Thyroid gland (tissue), 4 donors: ENCODE measurements around the gene PSIP1. TPM values are rescaled to one million over a fixed set of nuclear protein-coding genes. Genes with fewer than 3 reads are reported as not detected.
A peak's percentile ranks its signal among the peaks of the same experiment; 100 is the strongest.

Source experiments
- DNase-seq, 2 donors: peaks; one replicate each; pipeline ENCODE4 v3.0.0-alpha.2; 2019
- H3K27ac ChIP-seq, 3 donors: fragments of 200-600 bp; sonication (generic); 1 replicate in 2 of 3; 2 replicates in 1 of 3; pipeline ENCODE4 v1.5.1; 2016 to 2019; ENCODE audit warnings: mild to moderate bottlenecking in 1 of 3, moderate library complexity in 1 of 3
- H3K27me3 ChIP-seq: fragments of 200-600 bp; sonication (generic); one replicate; pipeline ENCODE4 v1.5.1; 2019
- H3K36me3 ChIP-seq, 2 donors: fragments of 200-600 bp; sonication (generic); one replicate each; pipeline ENCODE4 v1.5.1; 2016 to 2019
- H3K4me1 ChIP-seq, 2 donors: fragments of 200-600 bp; sonication (generic); one replicate each; pipeline ENCODE4 v1.5.1; 2017 to 2019
- H3K4me3 ChIP-seq, 3 donors: fragments of 200-600 bp; sonication (generic); replicated peaks in 1 of 3; 1 replicate in 2 of 3; 2 replicates in 1 of 3; pipeline ENCODE4 v1.5.1; 2016; ENCODE audit warnings: mild to moderate bottlenecking in 1 of 3
- H3K9me3 ChIP-seq: fragments of 200-600 bp; sonication (generic); one replicate; pipeline ENCODE4 v1.5.1; 2017
- POLR2A ChIP-seq, 2 donors: fragments of 450-650 bp; IDR thresholded peaks; one replicate each; pipeline ENCODE4 v1.6.1; 2017; ENCODE audit warnings: antibody characterized with exemption in 2 of 2, mild to moderate bottlenecking in 2 of 2, moderate library complexity in 1 of 2
- WGBS, 2 donors: methylation state at CpG; one replicate each; pipeline ENCODE4 v1.1.5; 2017; 5-methylcytosine and 5-hydroxymethylcytosine counted together
- intact Hi-C: fragments of 100-400 bp; cut with DNase I; formaldehyde crosslinking; loops from one replicate; pipeline ENCODE4 v1.15.1; 2023
- total RNA-seq, 4 donors: library from RNA; depleted of rRNA; stranded (reverse); fragments of >200 nt; gene quantifications; one replicate each; pipeline ENCODE4 v1.2.3, GENCODE V29; 2016
- TF ChIP-seq, protein P1 (sequence below), 6 experiments: fragments of 200-600 bp in 3 of 6; fragments of 450-650 bp in 3 of 6; sonication (generic) in 3 of 6; IDR thresholded peaks; one replicate each; pipeline ENCODE4 v1.5.1; 2016 to 2019; ENCODE audit warnings: antibody characterized with exemption in 6 of 6, mild to moderate bottlenecking in 2 of 6, inconsistent platforms in 1 of 6, moderate library complexity in 1 of 6

PSIP1 gene
- total RNA-seq, 4 donors from 2014 or later, result 52.9 to 103 (median 62.7) TPM

DNA sequence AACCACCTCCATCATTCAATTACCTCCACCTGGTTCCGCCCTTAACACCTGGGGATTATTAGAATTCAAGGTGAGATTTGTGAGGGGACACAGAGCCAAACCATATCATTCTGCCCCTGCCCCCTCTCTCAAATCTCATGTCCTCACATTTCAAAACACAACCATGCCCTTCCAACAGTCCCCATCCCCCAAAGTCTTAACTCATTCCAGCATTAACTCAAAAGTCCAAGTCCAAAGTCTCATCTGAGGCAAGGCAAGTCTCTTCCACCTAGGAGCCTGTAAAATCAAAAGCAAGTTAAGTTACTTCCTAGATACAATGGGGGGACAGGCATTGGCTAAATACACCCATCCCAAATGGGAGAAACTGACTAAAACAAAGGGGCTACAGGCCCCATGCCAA lies 18.8 kb downstream of the PSIP1 start:
- 95 to 100% methylated on average over 1 of the region's 1 CpG for WGBS, 2 donors
- H3K4me3 ChIP-seq, result no peak overlapping the region

GRCh38 chr9:15485836-15486666 lies 24.7 kb downstream of the PSIP1 start:
- Histone ChIP-seq H3K27me3 (no peaks in the 10 kb centered on the region), H3K4me1 (peaks cover 0 to 4% of the 10 kb centered on the region in 2 donors), H3K27ac (no peak overlapping the region), H3K4me3 (no peak overlapping the region), H3K9me3 (no peaks in the 10 kb centered on the region), H3K36me3 (no peaks in the 10 kb centered on the region)
- TF ChIP-seq POLR2A (IDR thresholded peaks at IDR 0.05), result no peak
- TF ChIP-seq, protein P1, sequence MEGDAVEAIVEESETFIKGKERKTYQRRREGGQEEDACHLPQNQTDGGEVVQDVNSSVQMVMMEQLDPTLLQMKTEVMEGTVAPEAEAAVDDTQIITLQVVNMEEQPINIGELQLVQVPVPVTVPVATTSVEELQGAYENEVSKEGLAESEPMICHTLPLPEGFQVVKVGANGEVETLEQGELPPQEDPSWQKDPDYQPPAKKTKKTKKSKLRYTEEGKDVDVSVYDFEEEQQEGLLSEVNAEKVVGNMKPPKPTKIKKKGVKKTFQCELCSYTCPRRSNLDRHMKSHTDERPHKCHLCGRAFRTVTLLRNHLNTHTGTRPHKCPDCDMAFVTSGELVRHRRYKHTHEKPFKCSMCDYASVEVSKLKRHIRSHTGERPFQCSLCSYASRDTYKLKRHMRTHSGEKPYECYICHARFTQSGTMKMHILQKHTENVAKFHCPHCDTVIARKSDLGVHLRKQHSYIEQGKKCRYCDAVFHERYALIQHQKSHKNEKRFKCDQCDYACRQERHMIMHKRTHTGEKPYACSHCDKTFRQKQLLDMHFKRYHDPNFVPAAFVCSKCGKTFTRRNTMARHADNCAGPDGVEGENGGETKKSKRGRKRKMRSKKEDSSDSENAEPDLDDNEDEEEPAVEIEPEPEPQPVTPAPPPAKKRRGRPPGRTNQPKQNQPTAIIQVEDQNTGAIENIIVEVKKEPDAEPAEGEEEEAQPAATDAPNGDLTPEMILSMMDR (IDR thresholded peaks at IDR 0.05), result peak in 5 of 6 experiments; percentile 10 to 52 (median 40)
- intact Hi-C loops, result no loop called here
- WGBS, 2 donors, result 77 to 79% methylated on average over 2 of the region's 2 CpGs
- no peak for DNase-seq

More for the DNA sequence above, 18.8 kb downstream of the PSIP1 start:
- Histone ChIP-seq H3K4me1 (no peaks in the 10 kb centered on the region), H3K27ac (no peak overlapping the region), H3K9me3 (no peaks in the 10 kb centered on the region), H3K36me3 (no peaks in the 10 kb centered on the region), H3K27me3 (no peaks in the 10 kb centered on the region)
- no peak for TF ChIP-seq POLR2A (IDR thresholded peaks at IDR 0.05)
- TF ChIP-seq, protein P1 (IDR thresholded peaks at IDR 0.05), result no peak
- DNase-seq, result no peak
- intact Hi-C loops, result no loop called here

- no peaks in the 10 kb centered on the region for H3K36me3 ChIP-seq
- H3K9me3 ChIP-seq, result no peaks in the 10 kb centered on the region
- intact Hi-C loops, result no loop called here
- H3K4me3 ChIP-seq, result no peak overlapping the region
- no peak overlapping the region for H3K27ac ChIP-seq
- DNase-seq, result no peak
- WGBS, 2 donors, result 88 to 97% methylated on average over 6 of the region's 6 CpGs
- no peak for TF ChIP-seq POLR2A (IDR thresholded peaks at IDR 0.05)
- TF ChIP-seq, protein P1 (IDR thresholded peaks at IDR 0.05), result no peak
- H3K4me1 ChIP-seq, result peaks cover 10 to 15% of the 10 kb centered on the region in 2 donors
- H3K27me3 ChIP-seq, result no peaks in the 10 kb centered on the region
These were observed 26.0 kb downstream of the PSIP1 start for GRCh38 chr9:15484802-15485201.

DNA sequence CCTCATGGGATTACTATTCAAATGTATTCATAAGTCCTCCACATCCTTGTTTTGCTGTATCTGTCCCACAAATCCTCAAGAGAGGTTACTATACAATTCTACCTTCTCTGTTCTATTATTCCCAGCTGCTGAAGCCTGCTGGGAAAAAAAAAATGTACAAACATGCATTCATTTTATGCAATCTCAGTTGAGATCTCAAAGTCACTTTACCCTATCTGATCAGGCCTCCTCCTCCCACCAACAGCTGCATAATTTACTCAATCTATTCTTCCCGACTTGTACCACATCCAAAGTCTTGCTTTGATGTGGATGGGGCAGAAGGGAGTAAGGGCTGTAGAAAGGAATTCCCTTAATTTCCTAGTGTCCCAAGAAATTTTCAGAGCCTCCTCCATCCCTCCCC lies 28.6 kb downstream of the PSIP1 start:
- TF ChIP-seq, protein P1 (IDR thresholded peaks at IDR 0.05), result no peak
- no peak for TF ChIP-seq POLR2A (IDR thresholded peaks at IDR 0.05)
- WGBS, 2 donors, result 82 to 87% methylated on average over 1 of the region's 1 CpG
- Histone ChIP-seq H3K36me3 (no peaks in the 10 kb centered on the region), H3K27ac (peak overlapping the region in 2 of 3 donors; percentile 12 to 67), H3K4me3 (no peak overlapping the region), H3K9me3 (no peaks in the 10 kb centered on the region), H3K4me1 (peaks cover 10 to 19% of the 10 kb centered on the region in 2 donors), H3K27me3 (no peaks in the 10 kb centered on the region)
- intact Hi-C loops, result no loop called here
- DNase-seq, result no peak

DNA sequence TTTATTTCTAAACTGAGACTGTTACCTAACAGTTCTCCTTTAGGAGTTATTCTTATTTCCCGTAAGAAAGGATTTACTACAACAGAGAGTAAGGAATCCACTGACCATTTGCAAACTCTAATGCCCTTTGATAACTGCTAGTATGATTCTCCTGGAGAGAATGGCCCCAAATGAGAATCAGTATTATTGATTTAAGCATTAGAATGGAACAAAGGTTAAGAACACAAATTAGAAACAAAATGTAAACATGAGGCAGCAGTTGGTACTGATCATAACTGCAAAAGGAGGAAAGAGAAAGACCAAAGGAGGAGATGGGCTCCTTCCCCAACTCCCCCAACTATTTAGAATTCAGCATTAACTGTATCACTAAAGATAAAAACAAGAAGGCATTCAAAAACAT lies 30.7 kb downstream of the PSIP1 start:
- H3K27ac ChIP-seq, result peak overlapping the region; percentile 5 to 67 (median 42)
- no peaks in the 10 kb centered on the region for H3K27me3 ChIP-seq
- H3K4me3 ChIP-seq, result no peak overlapping the region
- peaks cover 10 to 19% of the 10 kb centered on the region in 2 donors for H3K4me1 ChIP-seq
- no peaks in the 10 kb centered on the region for H3K36me3 ChIP-seq
- no peaks in the 10 kb centered on the region for H3K9me3 ChIP-seq
- no peak for DNase-seq
- intact Hi-C loops, result no loop called here
- TF ChIP-seq, protein P1 (IDR thresholded peaks at IDR 0.05), result no peak
- WGBS, 2 donors, result 91% methylated on average over 1 of the region's 1 CpG
